Smooth muscle cell (in vitro differentiated cells): ENCODE measurements around the gene PACRG. TPM values are rescaled to one million over a fixed set of nuclear protein-coding genes. Genes with fewer than 3 reads are reported as not detected.

Experiments
- DNase-seq: peaks from one replicate; lab custom pipeline; 2025; ENCODE audit not compliant: unreplicated experiment; lab: John Stamatoyannopoulos, UW
- H2AFZ ChIP-seq: fragments of 200-600 bp; sonication (generic); 2 replicates; pipeline ENCODE4 v1.6.0; 2016; ENCODE audit warnings: antibody characterized with exemption, low read depth, mild to moderate bottlenecking
- H3F3A ChIP-seq: fragments of 200-600 bp; sonication (generic); 2 replicates; pipeline ENCODE4 v1.6.0; 2017; ENCODE audit warnings: antibody characterized with exemption, low read depth
- H3K27ac ChIP-seq: fragments of 200-600 bp; sonication (generic); 2 replicates; pipeline ENCODE4 v1.5.1; 2016; ENCODE audit warnings: low read depth, mild to moderate bottlenecking
- H3K27me3 ChIP-seq: fragments of 200-600 bp; sonication (generic); 2 replicates; pipeline ENCODE4 v1.6.1; 2016; ENCODE audit warnings: low read depth, mild to moderate bottlenecking
- H3K36me3 ChIP-seq: fragments of 200-600 bp; sonication (generic); 2 replicates; pipeline ENCODE4 v1.5.1; 2016; ENCODE audit warnings: low read depth
- H3K4me1 ChIP-seq: fragments of 200-600 bp; sonication (generic); 2 replicates; pipeline ENCODE4 v1.5.1; 2016; ENCODE audit warnings: low read depth
- H3K4me2 ChIP-seq: fragments of 200-600 bp; sonication (generic); 2 replicates; pipeline ENCODE4 v1.6.0; 2016; ENCODE audit warnings: mild to moderate bottlenecking
- H3K4me3 ChIP-seq: fragments of 200-600 bp; sonication (generic); 2 replicates; pipeline ENCODE4 v1.5.1; 2016; ENCODE audit warnings: mild to moderate bottlenecking
- H3K79me2 ChIP-seq: fragments of 200-600 bp; sonication (generic); 2 replicates; pipeline ENCODE4 v1.6.0; 2016; ENCODE audit warnings: low read depth, mild to moderate bottlenecking
- H3K9ac ChIP-seq: fragments of 200-600 bp; sonication (generic); 2 replicates; pipeline ENCODE4 v1.6.0; 2016; ENCODE audit warnings: low read depth
- H3K9me3 ChIP-seq: fragments of 200-600 bp; sonication (generic); replicated peaks from 2 replicates; pipeline ENCODE4 v1.5.1; 2016; ENCODE audit warnings: low read depth
- H4K20me1 ChIP-seq: fragments of 200-600 bp; sonication (generic); 2 replicates; pipeline ENCODE4 v1.6.0; 2016; ENCODE audit warnings: low read depth
- WGBS: methylation state at CpG from one replicate; pipeline ENCODE4 v1.1.7; 2016; ENCODE audit warnings: low lambda C conversion rate; 5-methylcytosine and 5-hydroxymethylcytosine counted together
- polyA plus RNA-seq: library from polyadenylated mRNA; unstranded; fragments of >200 nt; fragmentation: Nextera tagmentation; extraction: Ambion mirVana; gene quantifications from 2 replicates; pipeline ENCODE4 v1.2.1, GENCODE V29; 2016
- total RNA-seq: library from RNA; depleted of rRNA; stranded (reverse); fragments of >200 nt; gene quantifications from 2 replicates; pipeline ENCODE4 v1.2.3, GENCODE V29; 2014
- TF ChIP-seq, protein P1 (sequence below): fragments of 200-600 bp; sonication (generic); IDR thresholded peaks from 2 replicates; pipeline ENCODE4 v1.5.1; 2017; ENCODE audit warnings: borderline replicate concordance, mild to moderate bottlenecking, antibody characterized with exemption; ENCODE audit not compliant: insufficient read depth, poor library complexity, severe bottlenecking

PACRG gene
- total and polyA plus RNA-seq, 2 experiments from 2014 or later = not detected

DNA sequence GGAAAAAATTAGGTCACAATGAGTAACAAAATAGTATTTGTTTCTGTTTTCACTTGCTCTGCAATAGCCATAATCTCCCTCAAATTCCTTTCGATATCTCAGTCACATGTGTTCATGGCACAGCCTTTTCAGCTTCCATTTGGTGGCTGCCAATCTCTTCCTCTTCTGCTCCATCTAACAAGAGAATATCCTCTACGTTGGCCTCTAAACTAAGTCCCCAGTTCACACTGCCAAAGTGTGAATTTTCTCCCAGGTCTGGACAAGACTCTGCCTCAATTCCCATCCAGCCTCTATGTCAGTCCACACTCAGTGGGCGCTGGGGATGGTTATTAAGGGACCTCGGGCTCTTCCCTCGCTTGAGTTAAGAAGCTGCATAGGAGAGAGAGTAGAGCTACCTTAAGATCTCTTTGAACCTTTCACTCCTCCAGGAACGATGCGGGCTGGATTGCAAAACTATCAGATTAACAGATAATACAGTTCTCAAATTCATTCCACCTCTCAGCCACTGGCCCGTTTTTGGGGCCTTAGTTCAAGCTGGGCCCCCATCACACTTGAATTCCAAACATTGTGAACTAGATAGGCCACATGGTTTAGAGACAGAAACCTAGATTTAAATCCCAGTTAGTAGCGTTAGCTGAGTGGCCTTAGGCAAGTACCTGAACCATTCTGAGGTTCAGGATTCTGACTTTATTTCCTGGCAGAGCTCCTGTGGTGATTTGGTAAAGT, 436.6 kb downstream of the PACRG start:
- Histone ChIP-seq H3K79me2 (no peaks in the 10 kb centered on the region), H3K36me3 (no peaks in the 10 kb centered on the region), H3K27me3 (no peaks in the 10 kb centered on the region), H2AFZ (no peak overlapping the region), H3K4me3 (no peak overlapping the region), H3K9ac (no peak overlapping the region), H3K4me1 (no peaks in the 10 kb centered on the region), H3K4me2 (no peak overlapping the region), H3F3A (no peaks in the 10 kb centered on the region), H4K20me1 (no peaks in the 10 kb centered on the region), H3K9me3 (no peaks in the 10 kb centered on the region), H3K27ac (no peak overlapping the region)
- TF ChIP-seq, protein P1, sequence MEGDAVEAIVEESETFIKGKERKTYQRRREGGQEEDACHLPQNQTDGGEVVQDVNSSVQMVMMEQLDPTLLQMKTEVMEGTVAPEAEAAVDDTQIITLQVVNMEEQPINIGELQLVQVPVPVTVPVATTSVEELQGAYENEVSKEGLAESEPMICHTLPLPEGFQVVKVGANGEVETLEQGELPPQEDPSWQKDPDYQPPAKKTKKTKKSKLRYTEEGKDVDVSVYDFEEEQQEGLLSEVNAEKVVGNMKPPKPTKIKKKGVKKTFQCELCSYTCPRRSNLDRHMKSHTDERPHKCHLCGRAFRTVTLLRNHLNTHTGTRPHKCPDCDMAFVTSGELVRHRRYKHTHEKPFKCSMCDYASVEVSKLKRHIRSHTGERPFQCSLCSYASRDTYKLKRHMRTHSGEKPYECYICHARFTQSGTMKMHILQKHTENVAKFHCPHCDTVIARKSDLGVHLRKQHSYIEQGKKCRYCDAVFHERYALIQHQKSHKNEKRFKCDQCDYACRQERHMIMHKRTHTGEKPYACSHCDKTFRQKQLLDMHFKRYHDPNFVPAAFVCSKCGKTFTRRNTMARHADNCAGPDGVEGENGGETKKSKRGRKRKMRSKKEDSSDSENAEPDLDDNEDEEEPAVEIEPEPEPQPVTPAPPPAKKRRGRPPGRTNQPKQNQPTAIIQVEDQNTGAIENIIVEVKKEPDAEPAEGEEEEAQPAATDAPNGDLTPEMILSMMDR = no peak
- DNase-seq = no peak
- 88% methylated on average over 9 of the region's 9 CpGs for WGBS

DNA sequence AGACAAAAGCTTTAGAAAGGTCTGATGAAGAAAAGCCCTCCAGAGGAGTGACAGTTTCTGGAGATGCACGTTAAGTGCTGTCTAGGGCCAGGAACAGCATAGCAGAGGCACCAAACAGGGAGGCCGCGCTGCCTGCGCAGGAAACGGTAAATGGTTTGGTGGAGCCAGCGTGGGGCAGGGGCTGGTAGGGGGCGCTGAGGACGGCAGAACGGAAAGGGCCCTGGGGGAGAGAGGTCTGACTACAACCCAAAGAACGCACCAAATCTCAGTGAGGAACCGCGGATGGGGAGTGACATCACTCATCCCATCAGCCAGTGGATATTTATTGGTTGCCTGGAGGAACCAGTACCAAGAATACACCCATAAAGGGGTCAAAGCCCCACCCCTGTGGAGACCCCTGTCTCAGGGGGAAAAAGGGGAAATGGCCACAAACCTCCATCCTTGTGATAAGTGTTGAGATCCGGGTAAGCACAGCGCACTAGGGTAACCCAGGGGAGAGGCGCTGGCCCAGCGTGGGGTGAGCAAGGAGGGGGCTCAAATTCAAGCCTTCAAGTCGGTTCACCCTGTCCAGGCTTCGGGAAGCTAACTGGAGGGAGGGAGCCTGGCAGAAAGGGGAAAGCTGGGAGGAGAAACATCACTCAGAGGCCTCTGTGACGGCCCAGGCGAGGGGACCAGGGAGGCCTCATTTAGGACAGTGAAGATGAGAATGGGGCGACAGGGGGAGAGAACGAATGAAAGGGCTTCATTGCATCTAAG, 437.6 kb downstream of the PACRG start:
- DNase-seq = no peak
- TF ChIP-seq, protein P1 = no peak
- Histone ChIP-seq H3K36me3 (no peaks in the 10 kb centered on the region), H4K20me1 (no peaks in the 10 kb centered on the region), H3K4me1 (no peaks in the 10 kb centered on the region), H3K27me3 (no peaks in the 10 kb centered on the region), H3K9ac (no peak overlapping the region), H3K4me2 (no peak overlapping the region), H3K4me3 (no peak overlapping the region), H3F3A (no peaks in the 10 kb centered on the region), H2AFZ (no peak overlapping the region), H3K27ac (no peak overlapping the region), H3K9me3 (no peaks in the 10 kb centered on the region), H3K79me2 (no peaks in the 10 kb centered on the region)
- 93% methylated on average over 22 of the region's 22 CpGs for WGBS

DNA sequence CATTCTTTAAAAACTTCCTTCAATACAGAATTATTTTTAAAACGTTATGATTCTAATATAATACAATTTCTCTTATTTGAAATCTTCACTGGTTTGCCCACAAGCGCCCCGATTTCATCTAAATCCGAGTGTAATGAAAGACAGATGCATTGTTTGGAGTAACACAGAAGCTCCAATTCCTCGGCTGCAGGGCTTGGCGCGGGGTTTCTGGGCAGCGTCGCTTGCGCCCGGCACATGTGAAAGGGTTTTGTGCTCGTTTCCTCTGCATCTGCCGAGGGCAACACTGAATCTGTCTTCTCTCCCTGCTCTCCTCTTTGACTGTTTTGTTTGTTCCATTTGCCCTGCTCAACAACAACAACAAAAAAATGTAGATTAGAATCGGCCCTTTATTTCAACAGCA, 438.1 kb downstream of the PACRG start:
- 86% methylated on average over 14 of the region's 14 CpGs for WGBS
- Histone ChIP-seq H3K4me2 (no peak overlapping the region), H3K27me3 (no peaks in the 10 kb centered on the region), H3K4me1 (no peaks in the 10 kb centered on the region), H3F3A (no peaks in the 10 kb centered on the region), H3K79me2 (no peaks in the 10 kb centered on the region), H3K27ac (no peak overlapping the region), H2AFZ (no peak overlapping the region), H3K9ac (no peak overlapping the region), H3K36me3 (no peaks in the 10 kb centered on the region), H3K9me3 (no peaks in the 10 kb centered on the region), H3K4me3 (no peak overlapping the region), H4K20me1 (no peaks in the 10 kb centered on the region)
- TF ChIP-seq, protein P1 = no peak
- DNase-seq = no peak
